HTR-8/SVneo (cell line): Measurements from ENCODE around the gene PRAMEF18.
"Not testable (repeated sequence)": the region's sequence is repeated elsewhere in the genome, so short reads cannot be mapped to it uniquely, and the experiment has no call there.

Experiments
- DNase-seq: peaks from one replicate; pipeline ENCODE4 v3.0.0; 2011; ENCODE audit warnings: low spot score, mixed read lengths; ENCODE audit not compliant: insufficient read length
- FAIRE-seq: peaks from 2 replicates; lab custom pipeline; 2011; peaks lifted over from hg19 to GRCh38; lab: Jason Lieb, UNC

The PRAMEF18 gene

GRCh38 chr1:13219203-13219602 is 6.8 kb downstream of the PRAMEF18 start:
- DNase-seq, FAIRE-seq: not testable (repeated sequence)

- not testable (repeated sequence) for DNase-seq, FAIRE-seq
These were observed 9.3 kb downstream of the PRAMEF18 start for GRCh38 chr1:13216619-13217018.

GRCh38 chr1:13208712-13209111 is 17.2 kb downstream of the PRAMEF18 start:
- DNase-seq, FAIRE-seq: not testable (repeated sequence)

GRCh38 chr1:13201309-13201708 is 24.6 kb downstream of the PRAMEF18 start, which contains the start of gene PRAMEF13:
Gene PRAMEF13 (minus strand): TSS chr1:13201409. CDS start chr1:13199589, 1,820 bp downstream.
- FAIRE-seq, DNase-seq: not testable (repeated sequence)
